Ishikawa (cell line): ENCODE results near the gene LRRC70.

Experiments
- CEBPB ChIP-seq: IDR thresholded peaks from 2 replicates; pipeline ENCODE4 v1.6.1; 2012
- CREB1 ChIP-seq: IDR thresholded peaks from 2 replicates; pipeline ENCODE4 v1.6.1; 2012; ENCODE audit warnings: low read depth
- EGR1 ChIP-seq: IDR thresholded peaks from 2 replicates; pipeline ENCODE4 v1.6.1; 2012
- RAD21 ChIP-seq: IDR thresholded peaks from 2 replicates; pipeline ENCODE4 v1.6.1; 2012; ENCODE audit warnings: low read depth
- TAF1 ChIP-seq: IDR thresholded peaks from 2 replicates; pipeline ENCODE4 v1.6.1; 2012; ENCODE audit warnings: low read depth, mild to moderate bottlenecking
- TCF12 ChIP-seq: IDR thresholded peaks from 2 replicates; pipeline ENCODE4 v1.6.1; 2012; ENCODE audit warnings: low read depth
- YY1 ChIP-seq: IDR thresholded peaks from 2 replicates; pipeline ENCODE4 v1.6.1; 2012; ENCODE audit warnings: low read depth
- ZBTB7A ChIP-seq: IDR thresholded peaks from 2 replicates; pipeline ENCODE4 v1.6.1; 2012; ENCODE audit warnings: low read depth
- TF ChIP-seq, protein P1 (sequence below): IDR thresholded peaks from 2 replicates; pipeline ENCODE4 v1.6.1; 2012; ENCODE audit warnings: low read depth, mild to moderate bottlenecking
- TF ChIP-seq, protein P2 (sequence below): IDR thresholded peaks from 2 replicates; pipeline ENCODE4 v1.6.1; 2012

DNA sequence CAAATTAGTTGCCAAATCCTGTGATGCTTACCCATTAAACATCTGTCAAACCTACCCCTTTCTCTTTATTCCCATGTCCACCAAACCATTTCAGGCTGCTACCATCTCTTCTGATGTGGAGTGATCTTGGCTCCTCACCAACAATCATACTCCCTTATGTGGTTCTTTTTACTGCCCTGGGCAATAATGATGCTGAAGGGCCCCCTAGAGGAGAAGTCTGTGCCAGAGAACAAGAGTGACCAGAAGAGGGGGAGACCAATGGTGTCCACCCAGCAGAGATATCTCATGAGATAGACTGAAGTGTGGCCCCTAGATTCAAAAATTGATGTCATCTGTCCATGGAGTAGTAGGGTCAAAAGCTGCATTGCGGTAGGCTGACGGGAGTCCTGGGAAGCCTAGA is 10.9 kb downstream of the LRRC70 start:
- TF ChIP-seq ZBTB7A: no peak
- no peak for TF ChIP-seq CEBPB
- TF ChIP-seq, protein P1, sequence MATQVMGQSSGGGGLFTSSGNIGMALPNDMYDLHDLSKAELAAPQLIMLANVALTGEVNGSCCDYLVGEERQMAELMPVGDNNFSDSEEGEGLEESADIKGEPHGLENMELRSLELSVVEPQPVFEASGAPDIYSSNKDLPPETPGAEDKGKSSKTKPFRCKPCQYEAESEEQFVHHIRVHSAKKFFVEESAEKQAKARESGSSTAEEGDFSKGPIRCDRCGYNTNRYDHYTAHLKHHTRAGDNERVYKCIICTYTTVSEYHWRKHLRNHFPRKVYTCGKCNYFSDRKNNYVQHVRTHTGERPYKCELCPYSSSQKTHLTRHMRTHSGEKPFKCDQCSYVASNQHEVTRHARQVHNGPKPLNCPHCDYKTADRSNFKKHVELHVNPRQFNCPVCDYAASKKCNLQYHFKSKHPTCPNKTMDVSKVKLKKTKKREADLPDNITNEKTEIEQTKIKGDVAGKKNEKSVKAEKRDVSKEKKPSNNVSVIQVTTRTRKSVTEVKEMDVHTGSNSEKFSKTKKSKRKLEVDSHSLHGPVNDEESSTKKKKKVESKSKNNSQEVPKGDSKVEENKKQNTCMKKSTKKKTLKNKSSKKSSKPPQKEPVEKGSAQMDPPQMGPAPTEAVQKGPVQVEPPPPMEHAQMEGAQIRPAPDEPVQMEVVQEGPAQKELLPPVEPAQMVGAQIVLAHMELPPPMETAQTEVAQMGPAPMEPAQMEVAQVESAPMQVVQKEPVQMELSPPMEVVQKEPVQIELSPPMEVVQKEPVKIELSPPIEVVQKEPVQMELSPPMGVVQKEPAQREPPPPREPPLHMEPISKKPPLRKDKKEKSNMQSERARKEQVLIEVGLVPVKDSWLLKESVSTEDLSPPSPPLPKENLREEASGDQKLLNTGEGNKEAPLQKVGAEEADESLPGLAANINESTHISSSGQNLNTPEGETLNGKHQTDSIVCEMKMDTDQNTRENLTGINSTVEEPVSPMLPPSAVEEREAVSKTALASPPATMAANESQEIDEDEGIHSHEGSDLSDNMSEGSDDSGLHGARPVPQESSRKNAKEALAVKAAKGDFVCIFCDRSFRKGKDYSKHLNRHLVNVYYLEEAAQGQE: no peak
- TF ChIP-seq TAF1: no peak
- no peak for TF ChIP-seq CREB1
- TF ChIP-seq TCF12: no peak
- TF ChIP-seq, protein P2, sequence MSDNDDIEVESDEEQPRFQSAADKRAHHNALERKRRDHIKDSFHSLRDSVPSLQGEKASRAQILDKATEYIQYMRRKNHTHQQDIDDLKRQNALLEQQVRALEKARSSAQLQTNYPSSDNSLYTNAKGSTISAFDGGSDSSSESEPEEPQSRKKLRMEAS: no peak
- no peak for TF ChIP-seq YY1
- no peak for TF ChIP-seq EGR1
- no peak for TF ChIP-seq RAD21
